ENCODE data around the gene IFITM2.
A peak's percentile ranks its signal among the peaks of the same experiment; 100 is the strongest.
"Not testable (repeated sequence)": the region's sequence is repeated elsewhere in the genome, so short reads cannot be mapped to it uniquely, and the experiment has no call there.

Gene IFITM2

GRCh38 chr11:324593-325517, 17.2 kb downstream of the IFITM2 start:
- peak in 5 of 56 donors; percentile 24 to 45 (median 29) for DNase-seq

- DNase-seq: no peak
Measured at GRCh38 chr11:325796-326591, 18.4 kb downstream of the IFITM2 start.

GRCh38 chr11:326592-326841, 18.9 kb downstream of the IFITM2 start:
- DNase-seq: no peak

GRCh38 chr11:326842-327580, 19.4 kb downstream of the IFITM2 start:
- DNase-seq: peak in 11 of 56 donors; percentile 12 to 65 (median 25)

- no peak for DNase-seq
Measured at GRCh38 chr11:327581-327923, 19.9 kb downstream of the IFITM2 start.

- DNase-seq: no peak
Measured at GRCh38 chr11:328012-328411, 20.4 kb downstream of the IFITM2 start.

- DNase-seq: not testable (repeated sequence)
Measured at GRCh38 chr11:328516-329100, 21.0 kb downstream of the IFITM2 start.

- DNase-seq: no peak
Measured at GRCh38 chr11:329886-330253, 22.3 kb downstream of the IFITM2 start.

- no peak for DNase-seq
Measured at GRCh38 chr11:330307-330693, 22.7 kb downstream of the IFITM2 start.

- DNase-seq: no peak
Measured at GRCh38 chr11:330694-331357, 23.2 kb downstream of the IFITM2 start.

GRCh38 chr11:331358-332060, 23.9 kb downstream of the IFITM2 start:
- no peak for DNase-seq

GRCh38 chr11:332651-333480, 25.2 kb downstream of the IFITM2 start:
- DNase-seq: no peak

- not testable (repeated sequence) for DNase-seq
Measured at GRCh38 chr11:333616-334263, 26.1 kb downstream of the IFITM2 start.

GRCh38 chr11:334264-334994, 26.8 kb downstream of the IFITM2 start:
- DNase-seq: no peak

GRCh38 chr11:335779-336658, 28.4 kb downstream of the IFITM2 start:
- peak in 4 of 56 donors; percentile 25 to 55 (median 38) for DNase-seq

- DNase-seq: no peak
Measured at GRCh38 chr11:336659-337198, 29.1 kb downstream of the IFITM2 start.

- DNase-seq: no peak
Measured at GRCh38 chr11:337711-338110, 30.1 kb downstream of the IFITM2 start.

Data from nucleus accumbens (tissue), 56 donors.